ENCODE measurements around the gene DNAH7.

DNAH7 gene

GRCh38 chr2:195830968-195831950 is 237.4 kb downstream of the DNAH7 start:
- no peak for TF ChIP-seq CTCF (conservative IDR thresholded peaks at IDR 0.05; ENCODE audit: low read depth, low read length)
- DNase-seq (ENCODE audit: low read depth) = no peak
- no peak overlapping the region for H3K4me3 ChIP-seq (ENCODE audit: low read length)

GRCh38 chr2:195824478-195824877 is 244.2 kb downstream of the DNAH7 start:
- DNase-seq (ENCODE audit: low read depth) = no peak

GRCh38 chr2:195823206-195823605 is 245.4 kb downstream of the DNAH7 start:
- TF ChIP-seq CTCF (conservative IDR thresholded peaks at IDR 0.05; ENCODE audit: low read depth, low read length) = no peak
- H3K4me3 ChIP-seq (ENCODE audit: low read length) = no peak overlapping the region
- no peak for DNase-seq (ENCODE audit: low read depth)

More at GRCh38 chr2:195824478-195824877, 244.2 kb downstream of the DNAH7 start:
- H3K4me3 ChIP-seq (ENCODE audit: low read length) = no peak overlapping the region
- no peak for TF ChIP-seq CTCF (conservative IDR thresholded peaks at IDR 0.05; ENCODE audit: low read depth, low read length)

GRCh38 chr2:195821566-195821932 is 247.1 kb downstream of the DNAH7 start:
- DNase-seq (ENCODE audit: low read depth) = no peak
- no peak overlapping the region for H3K4me3 ChIP-seq (ENCODE audit: low read length)
- no peak for TF ChIP-seq CTCF (conservative IDR thresholded peaks at IDR 0.05; ENCODE audit: low read depth, low read length)

- H3K4me3 ChIP-seq (ENCODE audit: low read length) = no peak overlapping the region
- no peak for DNase-seq (ENCODE audit: low read depth)
- no peak for TF ChIP-seq CTCF (conservative IDR thresholded peaks at IDR 0.05; ENCODE audit: low read depth, low read length)
These were observed 247.6 kb downstream of the DNAH7 start for GRCh38 chr2:195820867-195821565.

- no peak overlapping the region for H3K4me3 ChIP-seq (ENCODE audit: low read length)
- no peak for TF ChIP-seq CTCF (conservative IDR thresholded peaks at IDR 0.05; ENCODE audit: low read depth, low read length)
- DNase-seq (ENCODE audit: low read depth) = no peak
These were observed 248.3 kb downstream of the DNAH7 start for GRCh38 chr2:195820373-195820772.

All from retinal pigment epithelial cell (primary cell).